OCI-LY1 (cell line): Measurements from ENCODE around the gene USP24.

Experiments
- H2AFZ ChIP-seq: fragments of 200-600 bp; sonication (generic), shearing (Covaris generic); 2 replicates; pipeline ENCODE4 v1.6.0; 2014; ENCODE audit warnings: antibody characterized with exemption, mild to moderate bottlenecking, low read length
- H3F3A ChIP-seq: fragments of 200-600 bp; sonication (generic), shearing (Covaris generic); 2 replicates; pipeline ENCODE4 v1.6.0; 2014; ENCODE audit warnings: mild to moderate bottlenecking, antibody characterized with exemption, low read length, moderate library complexity; ENCODE audit not compliant: insufficient read depth
- H3K27ac ChIP-seq: fragments of 200-600 bp; sonication (generic); 2 replicates; pipeline ENCODE4 v1.5.1; 2014; ENCODE audit warnings: low read length, mixed run types, mild to moderate bottlenecking, low read depth; ENCODE audit not compliant: poor library complexity, severe bottlenecking
- H3K27me3 ChIP-seq: fragments of 200-600 bp; sonication (generic); 2 replicates; pipeline ENCODE4 v1.6.0; 2014; ENCODE audit warnings: antibody characterized with exemption, mild to moderate bottlenecking, low read length, moderate library complexity; ENCODE audit not compliant: insufficient read depth
- H3K36me3 ChIP-seq: fragments of 200-600 bp; sonication (generic); 2 replicates; pipeline ENCODE4 v1.6.1; 2014; ENCODE audit warnings: mild to moderate bottlenecking, antibody characterized with exemption, low read length, moderate library complexity, mixed read lengths; ENCODE audit not compliant: insufficient read depth
- H3K4me1 ChIP-seq: fragments of 200-600 bp; sonication (generic); 2 replicates; pipeline ENCODE4 v1.5.1; 2014; ENCODE audit warnings: mild to moderate bottlenecking, low read length, moderate library complexity; ENCODE audit not compliant: insufficient read depth, severe bottlenecking
- H3K4me2 ChIP-seq: fragments of 200-600 bp; sonication (generic), shearing (Covaris generic); 2 replicates; pipeline ENCODE4 v1.6.1; 2014; ENCODE audit warnings: low read length
- H3K4me3 ChIP-seq: fragments of 200-600 bp; sonication (generic); 2 replicates; pipeline ENCODE4 v1.5.1; 2014; ENCODE audit warnings: low read length, low read depth, mild to moderate bottlenecking, mixed read lengths; ENCODE audit not compliant: poor library complexity, severe bottlenecking
- H3K79me2 ChIP-seq: fragments of 200-600 bp; shearing (Covaris generic); 2 replicates; pipeline ENCODE4 v1.6.1; 2016; ENCODE audit warnings: mixed run types, low read length, mixed read lengths; ENCODE audit not compliant: insufficient read depth
- H3K9ac ChIP-seq: fragments of 200-600 bp; sonication (generic), shearing (Covaris generic); 2 replicates; pipeline ENCODE4 v1.6.1; 2014; ENCODE audit warnings: mild to moderate bottlenecking, low read length, mixed read lengths
- H3K9me2 ChIP-seq: fragments of 200-600 bp; sonication (generic), shearing (Covaris generic); 2 replicates; pipeline ENCODE4 v1.6.1; 2014; ENCODE audit warnings: low read depth, mild to moderate bottlenecking, low read length, mixed read lengths
- H3K9me3 ChIP-seq: fragments of 200-600 bp; shearing (Covaris generic); 2 replicates; pipeline ENCODE4 v1.6.1; 2014; ENCODE audit warnings: low read length, mixed read lengths
- H4K20me1 ChIP-seq: fragments of 200-600 bp; sonication (generic), shearing (Covaris generic); 2 replicates; pipeline ENCODE4 v1.6.0; 2016; ENCODE audit warnings: mild to moderate bottlenecking, low read length; ENCODE audit not compliant: insufficient read depth
- EZH2 ChIP-seq: fragments of 200-600 bp; sonication (generic), shearing (Covaris generic); IDR thresholded peaks from 2 replicates; pipeline ENCODE4 v1.8.0; 2017; ENCODE audit warnings: borderline replicate concordance, mixed run types, mild to moderate bottlenecking, antibody characterized with exemption, low read length, moderate library complexity, mixed read lengths
- TF ChIP-seq, protein P1 (sequence below): fragments of 200-600 bp; sonication (generic), shearing (Covaris generic); IDR thresholded peaks from 2 replicates; pipeline ENCODE4 v1.5.1; 2017; ENCODE audit warnings: mild to moderate bottlenecking, antibody characterized with exemption, low read length, moderate library complexity, mixed read lengths

USP24 gene

DNA sequence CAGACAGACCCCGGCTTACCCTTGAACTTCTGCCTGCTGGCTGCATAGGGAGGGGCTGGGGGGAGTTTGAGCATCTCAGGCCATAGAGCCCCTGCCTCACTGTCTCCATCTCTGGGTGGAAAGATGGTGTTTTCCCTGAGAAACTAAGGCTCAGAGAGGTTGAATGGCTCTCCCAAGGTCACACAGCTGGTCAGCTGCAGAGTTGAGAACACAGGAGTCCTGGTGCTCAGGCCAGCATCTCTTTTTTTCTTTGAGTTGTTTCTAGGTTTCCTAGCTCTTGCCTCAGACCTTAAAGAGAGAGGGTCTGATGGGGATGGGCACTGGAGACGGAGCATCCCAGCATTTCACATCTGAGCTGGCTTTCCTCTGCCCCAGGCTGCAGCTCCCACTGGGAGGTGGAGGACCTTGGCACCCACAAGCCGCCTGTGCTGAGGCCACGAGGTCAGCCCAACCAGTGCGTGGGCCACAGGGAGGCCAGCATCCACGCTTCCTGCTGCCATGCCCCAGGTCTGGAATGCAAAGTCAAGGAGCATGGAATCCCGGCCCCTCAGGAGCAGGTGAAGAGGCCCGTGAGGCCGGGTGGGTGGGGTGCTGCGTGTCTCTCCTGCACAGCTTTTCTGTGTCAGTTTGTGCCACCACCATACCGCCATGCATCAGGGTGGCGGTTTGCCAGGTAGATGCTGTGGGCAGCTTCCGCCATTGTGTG, 154.0 kb downstream of the USP24 start:
- H2AFZ ChIP-seq: no peak overlapping the region
- H3F3A ChIP-seq: no peaks in the 10 kb centered on the region
- no peaks in the 10 kb centered on the region for H4K20me1 ChIP-seq
- no peak overlapping the region for H3K9ac ChIP-seq
- TF ChIP-seq, protein P1, sequence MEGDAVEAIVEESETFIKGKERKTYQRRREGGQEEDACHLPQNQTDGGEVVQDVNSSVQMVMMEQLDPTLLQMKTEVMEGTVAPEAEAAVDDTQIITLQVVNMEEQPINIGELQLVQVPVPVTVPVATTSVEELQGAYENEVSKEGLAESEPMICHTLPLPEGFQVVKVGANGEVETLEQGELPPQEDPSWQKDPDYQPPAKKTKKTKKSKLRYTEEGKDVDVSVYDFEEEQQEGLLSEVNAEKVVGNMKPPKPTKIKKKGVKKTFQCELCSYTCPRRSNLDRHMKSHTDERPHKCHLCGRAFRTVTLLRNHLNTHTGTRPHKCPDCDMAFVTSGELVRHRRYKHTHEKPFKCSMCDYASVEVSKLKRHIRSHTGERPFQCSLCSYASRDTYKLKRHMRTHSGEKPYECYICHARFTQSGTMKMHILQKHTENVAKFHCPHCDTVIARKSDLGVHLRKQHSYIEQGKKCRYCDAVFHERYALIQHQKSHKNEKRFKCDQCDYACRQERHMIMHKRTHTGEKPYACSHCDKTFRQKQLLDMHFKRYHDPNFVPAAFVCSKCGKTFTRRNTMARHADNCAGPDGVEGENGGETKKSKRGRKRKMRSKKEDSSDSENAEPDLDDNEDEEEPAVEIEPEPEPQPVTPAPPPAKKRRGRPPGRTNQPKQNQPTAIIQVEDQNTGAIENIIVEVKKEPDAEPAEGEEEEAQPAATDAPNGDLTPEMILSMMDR: no peak
- no peak for TF ChIP-seq EZH2
- no peaks in the 10 kb centered on the region for H3K9me2 ChIP-seq
- H3K36me3 ChIP-seq: no peaks in the 10 kb centered on the region
- H3K4me1 ChIP-seq: peaks cover 6% of the 10 kb centered on the region
- H3K27me3 ChIP-seq: no peaks in the 10 kb centered on the region
- H3K4me3 ChIP-seq: no peak overlapping the region
- no peaks in the 10 kb centered on the region for H3K9me3 ChIP-seq
- no peak overlapping the region for H3K4me2 ChIP-seq
- H3K27ac ChIP-seq: no peak overlapping the region
- no peaks in the 10 kb centered on the region for H3K79me2 ChIP-seq

DNA sequence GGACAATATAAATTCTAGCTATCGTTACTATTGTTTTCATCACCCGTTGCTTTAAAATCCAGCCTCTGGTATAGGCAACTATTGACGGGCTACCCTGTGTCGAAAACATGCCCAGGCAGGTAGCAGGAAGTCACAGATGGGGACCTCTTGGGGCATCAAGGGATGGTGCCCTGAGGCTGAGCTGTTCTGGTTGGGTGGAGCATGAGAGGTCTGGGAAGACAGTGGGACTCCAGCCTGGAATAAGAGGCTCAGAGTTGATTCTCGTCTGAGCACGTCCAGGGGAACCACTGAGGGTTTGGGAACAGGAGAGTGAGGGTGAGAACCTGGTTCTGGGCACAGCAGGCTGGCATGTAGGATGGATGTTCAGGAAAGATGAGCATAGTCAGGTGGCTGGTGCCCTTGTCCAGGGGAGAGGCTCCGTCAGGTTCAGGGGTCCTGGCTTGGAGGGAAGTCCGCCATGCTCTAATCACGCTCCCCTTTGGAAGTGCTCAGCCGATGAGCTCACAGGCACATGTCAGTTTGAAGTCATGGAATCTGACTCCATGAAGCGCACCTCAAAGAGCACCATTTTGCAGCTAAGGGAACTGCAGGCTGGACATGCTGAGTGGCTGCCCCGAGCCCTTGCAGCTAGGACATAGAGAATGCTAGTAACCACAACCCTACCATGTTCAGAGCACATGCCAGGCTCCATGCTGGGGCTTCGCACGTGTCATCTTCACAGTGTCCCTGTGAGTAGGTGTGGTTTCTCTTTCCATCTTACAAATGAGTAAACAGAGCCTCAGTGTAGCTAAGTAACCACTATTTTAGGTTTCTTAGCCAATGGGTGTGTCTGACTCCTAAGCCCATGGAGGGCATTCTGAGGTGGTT, 154.8 kb downstream of the USP24 start:
- Histone ChIP-seq H3K4me2 (no peak overlapping the region), H3F3A (no peaks in the 10 kb centered on the region), H3K27me3 (no peaks in the 10 kb centered on the region), H3K4me1 (peaks cover 6% of the 10 kb centered on the region), H3K9me2 (no peaks in the 10 kb centered on the region), H3K4me3 (no peak overlapping the region), H3K79me2 (no peaks in the 10 kb centered on the region), H3K9ac (no peak overlapping the region), H4K20me1 (no peaks in the 10 kb centered on the region), H2AFZ (no peak overlapping the region), H3K9me3 (no peaks in the 10 kb centered on the region), H3K27ac (no peak overlapping the region), H3K36me3 (no peaks in the 10 kb centered on the region)
- no peak for TF ChIP-seq EZH2

DNA sequence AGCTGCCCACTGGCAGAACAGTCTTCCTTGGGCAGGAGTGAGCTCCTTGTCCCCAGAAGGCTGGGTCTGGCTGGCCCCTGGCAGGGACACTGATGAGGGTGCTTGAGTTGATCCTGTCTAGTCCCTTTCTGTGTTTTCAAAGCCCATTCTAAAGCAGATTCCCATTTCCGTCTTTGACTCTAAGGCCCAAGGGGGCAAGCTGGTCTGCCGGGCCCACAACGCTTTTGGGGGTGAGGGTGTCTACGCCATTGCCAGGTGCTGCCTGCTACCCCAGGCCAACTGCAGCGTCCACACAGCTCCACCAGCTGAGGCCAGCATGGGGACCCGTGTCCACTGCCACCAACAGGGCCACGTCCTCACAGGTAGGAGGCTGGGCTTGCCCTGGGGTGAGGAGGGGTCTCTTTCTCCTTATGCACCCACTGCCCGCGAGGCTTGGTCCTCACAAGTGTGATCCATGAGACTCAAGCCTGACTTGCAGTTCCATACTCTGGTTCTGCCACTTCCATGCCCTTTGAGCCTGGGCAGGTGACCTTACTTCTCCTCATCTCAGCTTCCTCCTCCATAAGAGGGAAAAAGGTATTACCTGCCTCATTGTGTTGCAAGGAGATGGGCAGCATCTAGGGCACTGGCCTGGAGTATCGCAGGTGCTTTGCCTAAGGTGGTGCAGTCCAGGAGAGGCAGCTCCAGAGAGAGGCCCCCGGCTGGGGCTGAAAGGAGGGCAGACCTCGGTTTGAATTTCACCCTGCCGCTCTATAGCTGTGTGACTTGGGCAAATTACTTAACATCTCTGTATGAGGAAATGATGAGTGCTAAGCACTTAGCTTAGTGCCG, 155.6 kb downstream of the USP24 start:
- H3K36me3 ChIP-seq: no peaks in the 10 kb centered on the region
- peaks cover 5% of the 10 kb centered on the region for H3K4me1 ChIP-seq
- no peak overlapping the region for H3K9ac ChIP-seq
- H3K9me3 ChIP-seq: no peaks in the 10 kb centered on the region
- no peak overlapping the region for H3K27ac ChIP-seq
- H2AFZ ChIP-seq: no peak overlapping the region
- no peaks in the 10 kb centered on the region for H4K20me1 ChIP-seq
- no peaks in the 10 kb centered on the region for H3F3A ChIP-seq
- no peak overlapping the region for H3K4me3 ChIP-seq
- TF ChIP-seq, protein P1: no peak
- no peak for TF ChIP-seq EZH2
- H3K4me2 ChIP-seq: no peak overlapping the region
- no peaks in the 10 kb centered on the region for H3K79me2 ChIP-seq
- H3K9me2 ChIP-seq: no peaks in the 10 kb centered on the region
- no peaks in the 10 kb centered on the region for H3K27me3 ChIP-seq
